ENCODE measurements around the gene GOLGA6L10. TPM values are rescaled to one million over a fixed set of nuclear protein-coding genes. Genes with fewer than 3 reads are reported as not detected.

GOLGA6L10 gene
- total RNA-seq, 3 donors from 2014 or later (not counting 1 experiment from before 2014, with no cell fraction given): 1.2 to 2.7 (median 1.8) TPM

DNA sequence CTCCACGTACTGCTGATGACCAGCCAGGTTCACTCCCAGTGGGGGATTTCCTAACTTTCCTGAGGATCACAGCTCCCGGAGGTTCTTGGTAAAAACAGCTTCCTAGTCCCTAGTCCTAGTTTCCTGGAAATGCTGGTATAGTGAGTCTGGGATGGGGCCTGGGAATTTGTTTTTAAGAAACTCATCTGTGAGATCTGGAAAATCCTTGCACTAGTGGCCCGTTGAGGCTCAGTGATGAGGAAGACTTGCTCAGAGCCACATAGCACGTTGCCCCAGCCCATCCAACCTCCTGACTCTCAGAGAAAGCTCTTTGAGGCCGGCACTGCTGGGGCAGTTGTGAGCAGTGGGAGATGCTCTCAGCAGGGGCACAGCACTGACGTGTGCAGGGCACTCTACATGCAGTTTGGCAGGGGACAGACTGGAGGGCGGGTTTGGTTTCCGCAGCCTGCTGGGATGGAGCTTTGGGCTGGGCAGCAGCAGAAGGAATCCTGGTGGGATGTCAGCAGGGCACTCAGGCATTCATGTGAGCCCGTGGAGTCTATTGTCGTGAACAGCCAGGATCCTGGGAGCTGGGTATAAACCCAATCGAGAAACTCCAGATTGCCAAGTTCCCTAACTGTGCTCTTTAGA lies 55.1 kb downstream of the GOLGA6L10 start:
- H3K36me3 Mint-ChIP-seq: no peaks in the 10 kb centered on the region
- Histone ChIP-seq H3K27ac (ENCODE audit: low read length) (no peak overlapping the region), H3K4me1 (ENCODE audit: control insufficient read depth, insufficient read depth, low read length) (peaks cover 13% of the 10 kb centered on the region), H3K4me3 (ENCODE audit: low read length) (no peak overlapping the region), H3K9me3 (ENCODE audit: control insufficient read depth, insufficient read depth, low read length) (no peaks in the 10 kb centered on the region), H3K27me3 (ENCODE audit: control insufficient read depth, insufficient read depth, low read length) (no peaks in the 10 kb centered on the region), H3K36me3 (ENCODE audit: control insufficient read depth, insufficient read depth, low read length) (no peaks in the 10 kb centered on the region)
- intact Hi-C loops (cut with micrococcal nuclease): no loop called here
- no peak overlapping the region for H3K27ac Mint-ChIP-seq
- H3K27me3 Mint-ChIP-seq (ENCODE audit: low read depth in 2 of 2): peaks cover 2 to 9% of the 10 kb centered on the region in 2 donors
- TF ChIP-seq CTCF (IDR thresholded peaks at IDR 0.05): no peak
- no peak overlapping the region for H3K4me3 Mint-ChIP-seq
- DNase-seq: no peak
- no peak for ATAC-seq
- peaks cover 0 to 6% of the 10 kb centered on the region in 2 donors for H3K4me1 Mint-ChIP-seq
- H3K9me3 Mint-ChIP-seq: no peaks in the 10 kb centered on the region
- WGBS (ENCODE audit: insufficient coverage): 89% methylated on average over 11 of the region's 11 CpGs

- Histone ChIP-seq H3K4me1 (ENCODE audit: control insufficient read depth, insufficient read depth, low read length) (no peaks in the 10 kb centered on the region), H3K36me3 (ENCODE audit: control insufficient read depth, insufficient read depth, low read length) (no peaks in the 10 kb centered on the region), H3K9me3 (ENCODE audit: control insufficient read depth, insufficient read depth, low read length) (no peaks in the 10 kb centered on the region), H3K27ac (ENCODE audit: low read length) (no peak overlapping the region), H3K4me3 (ENCODE audit: low read length) (no peak overlapping the region), H3K27me3 (ENCODE audit: control insufficient read depth, insufficient read depth, low read length) (no peaks in the 10 kb centered on the region)
- Mint-ChIP-seq H3K27me3 (ENCODE audit: low read depth in 2 of 2) (peaks cover 8 to 13% of the 10 kb centered on the region in 2 donors), H3K4me3 (no peak overlapping the region), H3K27ac (no peak overlapping the region), H3K36me3 (no peaks in the 10 kb centered on the region), H3K4me1 (peaks cover 0 to 2% of the 10 kb centered on the region in 2 donors), H3K9me3 (no peaks in the 10 kb centered on the region)
- no peak for TF ChIP-seq CTCF (IDR thresholded peaks at IDR 0.05)
- DNase-seq (no peak), ATAC-seq (no peak)
- WGBS (ENCODE audit: insufficient coverage): 91% methylated on average over 5 of the region's 5 CpGs
- intact Hi-C loops (cut with micrococcal nuclease): no loop called here
Observed at GRCh38 chr15:82292271-82292670, 57.0 kb downstream of the GOLGA6L10 start.

Other genes with a start within 250 kb of the GOLGA6L10 start
- gene EFL1, start 86.7 kb downstream of the GOLGA6L10 start, total RNA-seq: 10 to 100 TPM; 17.1 to 29.6 (median 20.6) TPM
- 1 to 10 TPM in 2 of 3 donors, under 1 TPM in 1; 0.83 to 6.5 (median 1.6) TPM for gene SAXO2, start 86.7 kb downstream of the GOLGA6L10 start, total RNA-seq
- 1 to 10 TPM; 1.5 to 4.3 (median 3.6) TPM for gene GOLGA6L9, start 80.3 kb upstream of the GOLGA6L10 start, total RNA-seq
- 1,000 to 10,000 TPM; 1,035 to 1,314 (median 1,130) TPM for gene RPS17, start 191.0 kb upstream of the GOLGA6L10 start, total RNA-seq